Left renal pelvis (tissue), 4 donors: ENCODE results near the gene IFT74. TPM values are rescaled to one million over a fixed set of nuclear protein-coding genes. Genes with fewer than 3 reads are reported as not detected.

Experiments used
- DNase-seq, 4 donors: peaks; one replicate each; pipeline ENCODE4 v3.0.0-alpha.2; 2013; ENCODE audit warnings: low read depth in 4 of 4, low spot score in 3 of 4
- polyA plus RNA-seq, 4 donors: library from polyadenylated mRNA; unstranded; fragments of 120-200 nt; gene quantifications; one replicate each; pipeline ENCODE4 v1.2.1, GENCODE V29; 2013; ENCODE audit not compliant: insufficient read length in 4 of 4

The IFT74 gene
- 10 to 100 TPM; 24.0 to 50.1 (median 41.7) TPM for polyA plus RNA-seq

DNA sequence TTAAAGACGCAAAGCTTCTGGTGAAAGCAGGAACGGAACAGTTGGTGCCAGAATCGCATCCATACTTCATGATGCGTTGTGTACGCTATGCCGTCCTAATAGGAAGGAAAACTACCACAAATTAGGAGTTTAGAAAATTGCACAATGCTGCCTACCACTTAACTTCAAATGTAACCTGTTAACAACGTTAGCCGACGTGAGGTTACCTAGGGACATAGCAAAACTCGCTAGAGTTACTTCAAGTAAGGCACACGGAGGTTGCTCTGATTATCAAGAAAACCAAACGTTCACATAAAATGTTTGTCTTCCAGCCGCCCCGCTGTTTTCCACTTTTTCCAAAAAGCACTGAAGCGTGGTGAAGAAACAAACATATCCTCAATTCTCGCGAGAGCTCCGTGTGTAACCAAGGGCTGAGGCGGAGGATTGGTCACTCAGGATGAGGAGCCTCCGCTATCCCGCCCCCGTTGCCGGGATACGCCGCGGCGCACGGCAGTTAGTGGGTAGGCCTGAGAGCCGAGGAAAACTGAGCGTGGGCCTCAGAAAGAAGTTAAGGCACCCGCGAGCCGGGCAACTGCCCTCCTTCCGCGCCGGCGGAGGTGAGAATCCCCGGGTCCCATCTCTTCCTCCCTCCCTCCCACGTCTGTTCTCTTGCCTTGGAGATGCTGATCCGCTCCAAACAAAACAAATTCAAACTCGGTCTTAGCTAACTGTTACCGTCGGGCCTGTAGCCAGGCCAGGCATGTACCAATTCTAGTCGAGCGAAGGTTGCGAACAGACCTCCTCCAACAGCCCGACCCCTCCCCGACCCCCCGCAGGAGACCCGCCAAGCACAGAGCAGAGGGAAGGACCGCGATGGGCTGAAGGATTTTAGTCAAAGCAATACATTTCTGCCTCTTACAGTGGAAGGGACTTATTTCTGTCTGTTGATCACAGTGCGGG, at the start of gene IFT74:
Gene IFT74 (plus strand): TSS at position 492 of the 939 bp plus-strand sequence. CDS start 5,556 bp downstream, outside the sequence.
- DNase-seq: peak; percentile 93 to 99 (median 98)

- no peak for DNase-seq
Measured at GRCh38 chr9:26913138-26913668, 43.0 kb upstream of the IFT74 start.

DNA sequence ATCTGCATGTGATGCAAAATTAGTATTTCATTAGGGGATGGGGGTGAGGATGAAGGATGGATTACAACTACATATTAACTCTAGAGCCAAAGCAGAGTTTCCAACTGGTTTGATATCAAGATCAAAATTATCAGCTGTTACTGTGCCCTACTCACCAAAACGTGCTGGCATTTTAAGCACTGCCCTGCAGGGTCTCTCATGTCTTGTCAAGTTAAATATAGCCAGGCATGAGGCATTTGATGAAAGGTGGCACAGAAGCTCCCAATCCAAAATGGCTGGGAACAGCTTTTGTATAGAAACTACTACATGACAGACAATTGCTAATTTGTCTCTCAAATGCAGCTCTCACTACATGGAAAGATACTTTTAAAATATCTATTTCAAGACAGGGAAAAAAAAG, 36.5 kb upstream of the IFT74 start:
- no peak for DNase-seq

DNA sequence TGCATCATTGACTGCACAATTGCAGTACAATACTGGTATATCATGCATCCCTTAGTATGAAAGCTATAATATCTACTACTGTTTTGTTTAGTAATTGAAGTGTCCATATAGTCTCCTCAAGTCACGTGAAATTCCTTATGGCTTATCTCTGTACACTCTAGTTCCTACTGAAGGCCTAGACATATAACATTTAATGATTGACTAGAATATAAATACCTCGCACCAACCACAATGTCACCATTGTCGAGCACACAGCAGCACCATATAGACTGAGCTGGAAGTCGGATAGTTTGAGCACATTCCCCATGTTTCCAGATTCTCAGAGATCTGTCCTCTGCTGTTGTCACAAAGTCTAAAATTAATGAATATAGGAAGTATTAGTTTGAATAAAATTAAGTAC, 30.6 kb upstream of the IFT74 start:
- DNase-seq: no peak

DNA sequence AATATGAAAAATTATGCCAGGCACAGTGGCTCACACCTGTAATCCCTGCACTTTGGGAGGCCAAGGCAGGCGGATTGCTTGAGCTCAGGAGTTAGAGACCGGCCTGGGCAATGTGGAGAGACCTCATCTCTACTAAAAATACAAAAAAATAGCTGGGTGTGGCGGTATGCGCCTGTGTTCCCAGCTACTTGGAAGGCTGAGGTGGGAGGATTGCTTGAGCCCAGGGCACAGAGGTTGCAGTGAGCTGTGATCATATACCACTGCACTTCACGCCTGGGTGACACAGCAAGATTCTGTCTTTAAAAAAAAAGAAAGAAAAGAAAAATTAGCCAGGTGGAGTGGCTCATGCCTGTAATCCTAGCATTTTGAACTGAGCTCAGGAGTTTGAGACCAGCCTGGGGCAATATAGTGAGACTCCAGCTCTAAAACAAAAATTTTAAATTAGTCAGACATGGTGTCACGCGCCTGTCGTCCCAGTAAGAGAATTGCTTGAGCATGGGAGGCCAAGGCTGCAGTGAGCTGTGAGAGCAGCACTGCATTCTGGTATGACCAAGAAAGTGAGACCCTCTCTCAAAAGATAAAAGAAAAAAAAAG, 27.2 kb upstream of the IFT74 start:
- no peak for DNase-seq

DNA sequence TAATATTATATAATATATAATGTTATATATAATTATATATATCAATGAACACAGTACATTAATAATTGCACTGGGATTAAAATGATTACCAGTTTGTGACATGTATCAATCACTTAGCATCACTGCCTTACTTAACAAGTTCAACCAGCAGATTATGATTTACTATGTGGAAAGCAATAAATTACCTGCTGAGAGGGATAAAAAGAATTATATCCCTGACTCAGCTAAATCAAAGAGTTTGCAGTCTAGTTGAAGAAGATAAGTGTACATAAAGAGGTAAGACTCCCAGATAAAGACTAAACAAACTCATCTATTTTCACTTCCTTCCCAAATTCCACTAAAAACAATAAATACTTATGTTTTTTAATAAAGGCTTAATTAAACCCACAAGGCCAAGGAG, 20.4 kb upstream of the IFT74 start:
- DNase-seq: no peak

DNA sequence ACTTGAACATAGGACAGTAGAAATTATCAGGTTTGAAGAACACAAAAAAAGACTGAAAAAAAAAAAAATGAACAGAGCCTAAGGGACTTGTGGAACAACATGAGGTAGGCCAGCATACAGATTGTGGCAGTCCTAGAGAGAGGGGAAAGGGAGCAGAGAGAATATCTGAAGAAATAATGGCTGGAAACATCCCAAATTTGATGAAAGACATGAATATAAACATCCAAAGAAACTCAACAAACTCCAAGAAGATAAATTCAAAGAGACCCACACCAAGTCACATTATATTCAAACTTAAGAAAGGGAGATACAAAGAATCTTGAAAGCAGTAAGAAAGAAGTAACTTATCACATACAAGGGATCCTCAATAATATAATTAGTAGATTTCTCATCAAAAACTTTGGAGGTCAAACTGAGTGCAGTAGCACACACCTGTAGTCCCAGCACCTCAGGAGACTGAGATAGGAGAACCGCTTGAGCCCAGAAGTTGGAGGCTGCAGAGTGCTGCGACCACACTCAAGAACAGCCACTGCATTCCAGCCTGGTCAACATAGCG, 18.3 kb upstream of the IFT74 start:
- no peak for DNase-seq

DNA sequence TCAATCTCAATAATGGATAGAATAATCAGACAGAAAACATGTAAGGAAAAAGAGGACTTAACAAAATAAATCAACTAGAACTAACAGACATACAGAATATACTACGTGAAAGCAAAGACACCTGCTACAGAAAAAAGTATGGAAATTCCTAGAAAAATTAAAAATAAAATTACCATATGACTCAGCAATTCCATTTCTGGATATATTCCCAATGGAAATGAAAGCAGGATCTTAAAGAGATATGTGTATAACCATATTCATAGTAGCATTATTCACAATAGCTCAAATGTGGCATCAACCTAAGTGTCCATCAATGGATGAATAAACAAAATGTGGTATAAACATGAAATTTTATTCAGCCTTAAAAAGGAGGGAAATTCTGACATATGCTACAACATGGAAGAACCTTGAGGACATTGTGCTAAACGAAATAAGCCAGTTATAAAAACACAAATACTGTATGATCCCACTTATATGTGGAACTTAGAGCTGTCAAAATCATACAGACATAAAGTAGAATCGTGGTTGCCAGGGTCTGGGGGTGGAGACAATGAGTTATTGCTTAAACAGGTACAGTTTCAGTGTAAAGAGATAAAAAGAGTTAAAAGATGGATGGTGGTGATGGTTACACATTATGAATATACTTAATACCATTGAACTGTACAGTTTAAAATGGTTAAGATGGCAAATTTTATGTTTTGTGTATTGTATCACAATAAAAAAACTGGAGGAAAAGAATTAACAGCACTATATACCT, 16.1 kb upstream of the IFT74 start:
- no peak for DNase-seq

- DNase-seq: no peak
Measured at GRCh38 chr9:26940779-26941178, 15.4 kb upstream of the IFT74 start.

DNA sequence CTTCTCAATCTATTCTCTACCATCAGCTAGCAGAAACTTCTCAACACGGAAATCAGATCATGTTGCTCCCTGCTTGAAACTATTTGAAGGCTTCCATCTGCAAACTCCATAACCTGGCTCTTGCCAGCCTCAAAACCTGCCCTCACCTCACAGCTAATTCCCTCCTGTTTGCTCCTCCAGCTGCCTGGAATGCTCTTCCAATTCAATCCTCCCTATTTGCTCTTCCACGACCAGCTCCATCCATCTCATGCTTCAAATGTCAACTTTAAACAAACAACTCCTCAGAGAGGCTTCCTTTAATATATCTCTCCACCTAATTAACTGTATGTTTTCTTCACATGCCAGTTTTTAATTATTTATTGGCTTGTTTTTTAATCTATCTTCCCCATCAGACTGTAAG, 10.6 kb upstream of the IFT74 start:
- DNase-seq: no peak

GRCh38 chr9:26946753-26947727, 9.2 kb upstream of the IFT74 start, which contains the start of gene PLAA:
Gene PLAA, minus strand, starts transcription at chr9:26947242. Its CDS starts 197 bp downstream, at chr9:26947045.
- peak; percentile 83 to 88 (median 85) for DNase-seq

DNA sequence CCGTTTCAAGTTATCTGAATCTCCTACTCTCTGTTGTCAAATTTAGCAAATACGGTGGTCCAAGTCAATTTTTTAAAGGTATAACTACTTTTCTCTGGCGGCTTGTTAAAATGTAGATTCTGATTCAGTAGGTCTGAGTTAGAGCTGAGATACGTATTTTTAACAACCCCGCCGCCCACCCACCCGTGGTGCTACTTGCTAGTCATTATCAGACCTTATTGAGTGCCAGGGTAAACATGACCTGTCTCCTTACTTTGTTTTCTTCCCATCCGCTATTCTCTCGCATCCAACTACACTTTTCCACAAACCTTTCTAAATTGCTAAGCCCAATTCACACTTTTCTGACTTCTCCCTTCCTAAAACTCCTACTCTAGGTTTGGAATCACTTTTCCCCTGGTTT, 8.5 kb upstream of the IFT74 start:
- DNase-seq: no peak

- no peak for DNase-seq
Measured at GRCh38 chr9:26949637-26950069, 6.6 kb upstream of the IFT74 start.

DNA sequence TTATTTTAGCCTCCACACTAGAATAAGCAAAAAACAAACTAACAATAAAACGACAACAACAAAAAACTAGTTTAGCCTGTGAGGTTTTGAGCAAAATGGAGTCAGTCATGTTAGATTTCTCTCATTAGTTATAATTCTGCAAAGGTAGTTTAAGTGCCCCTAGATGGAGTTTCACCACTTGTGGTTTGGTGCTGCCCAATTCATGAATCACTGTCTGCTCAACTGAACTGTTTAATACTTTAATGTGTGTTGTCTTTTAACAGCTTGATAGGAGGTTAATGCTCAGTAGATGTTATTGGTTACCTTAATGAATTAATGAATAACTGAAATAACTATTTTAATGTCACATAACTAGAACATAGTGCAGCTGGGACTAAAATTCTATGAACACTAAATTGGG, 5.7 kb upstream of the IFT74 start:
- no peak for DNase-seq

DNA sequence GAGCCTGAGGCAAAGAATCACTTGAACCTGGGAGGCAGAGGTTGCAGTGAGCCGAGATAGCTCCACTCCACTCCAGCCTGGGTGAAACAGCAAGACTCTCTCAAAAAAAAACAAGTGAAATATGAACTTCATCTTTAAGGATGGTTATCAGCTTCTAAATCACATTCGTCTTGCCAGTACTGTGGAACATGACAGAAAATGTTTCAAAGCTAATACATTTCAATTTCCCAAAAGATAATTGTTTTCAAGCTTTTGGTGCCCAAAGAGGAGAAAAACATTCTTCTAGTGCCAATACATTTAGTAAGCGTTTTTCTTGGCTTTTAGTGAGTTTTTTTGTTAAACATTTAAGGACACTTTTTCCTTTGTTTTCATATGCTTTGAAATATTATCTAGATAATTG, 4.4 kb upstream of the IFT74 start:
- DNase-seq: no peak

DNA sequence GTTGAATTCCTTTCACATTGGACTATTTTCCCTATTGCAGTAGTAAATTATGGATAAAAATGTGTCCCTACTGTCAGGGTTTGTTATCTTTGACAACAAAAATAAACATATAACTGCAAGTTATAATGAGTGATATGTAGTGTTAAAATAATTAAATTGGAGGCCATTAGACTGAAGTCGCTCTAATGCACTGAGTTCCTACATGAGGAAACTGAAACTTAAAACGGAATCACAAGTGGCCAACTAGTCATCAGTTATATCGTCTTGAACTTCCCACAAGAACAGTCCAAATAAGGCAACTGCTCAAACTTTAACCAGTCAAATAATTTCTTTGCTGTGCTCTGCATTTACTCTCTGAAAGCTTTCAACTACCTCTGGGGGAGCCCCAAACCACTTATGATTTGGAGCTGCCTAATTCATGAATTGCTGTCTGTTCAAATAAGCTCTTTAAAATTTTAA, 2.1 kb upstream of the IFT74 start:
- no peak for DNase-seq

DNA sequence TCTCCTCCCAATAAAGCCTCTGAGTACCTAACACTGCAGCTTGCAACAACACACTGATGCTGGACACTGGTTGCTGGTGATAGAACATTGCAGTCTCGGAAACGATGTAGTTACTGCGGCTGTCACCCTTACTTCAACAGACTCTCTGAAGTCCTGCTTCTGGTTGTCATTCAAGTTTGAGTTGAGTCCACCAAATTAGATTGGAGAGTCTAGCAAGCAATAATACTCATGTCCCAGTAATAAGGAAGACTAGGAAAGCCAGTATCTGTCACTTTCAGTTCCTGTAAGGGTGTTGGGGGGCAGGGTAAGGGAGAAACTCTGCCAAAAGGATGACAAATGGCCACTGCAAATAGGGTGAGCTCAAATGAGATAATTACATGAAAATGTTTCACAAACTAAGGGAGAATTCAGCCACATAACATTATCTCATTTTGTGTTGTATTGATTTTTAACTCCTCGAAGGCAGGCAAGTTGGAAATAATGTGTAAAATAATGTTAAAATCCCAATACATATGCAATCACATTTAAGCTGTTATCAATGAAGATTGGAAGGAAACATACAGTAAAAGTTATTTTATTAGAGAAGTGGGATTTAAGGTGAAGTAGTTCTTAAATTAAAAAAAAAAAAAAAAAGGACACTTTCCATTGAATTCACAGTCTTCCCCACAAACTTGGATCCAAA, 849 bp upstream of the IFT74 start:
- no peak for DNase-seq

DNA sequence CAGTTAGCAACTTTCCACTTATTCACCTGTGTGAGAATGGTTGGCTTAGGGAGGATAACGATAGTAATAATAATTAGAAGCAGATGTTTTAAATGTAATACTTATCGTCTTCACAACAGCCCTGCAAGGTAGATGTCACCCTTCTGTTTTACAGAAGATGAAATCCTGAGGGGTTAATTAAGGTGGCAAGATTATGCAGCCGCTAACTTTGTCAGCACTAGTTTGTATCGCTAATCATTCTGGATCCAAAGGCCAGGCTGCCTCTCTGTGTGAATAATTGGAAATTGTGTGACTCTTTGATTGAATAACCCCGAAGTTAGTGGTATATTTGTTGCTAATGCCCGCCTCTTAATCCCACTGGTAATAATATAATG, 635 bp downstream of the IFT74 start:
- DNase-seq: no peak

DNA sequence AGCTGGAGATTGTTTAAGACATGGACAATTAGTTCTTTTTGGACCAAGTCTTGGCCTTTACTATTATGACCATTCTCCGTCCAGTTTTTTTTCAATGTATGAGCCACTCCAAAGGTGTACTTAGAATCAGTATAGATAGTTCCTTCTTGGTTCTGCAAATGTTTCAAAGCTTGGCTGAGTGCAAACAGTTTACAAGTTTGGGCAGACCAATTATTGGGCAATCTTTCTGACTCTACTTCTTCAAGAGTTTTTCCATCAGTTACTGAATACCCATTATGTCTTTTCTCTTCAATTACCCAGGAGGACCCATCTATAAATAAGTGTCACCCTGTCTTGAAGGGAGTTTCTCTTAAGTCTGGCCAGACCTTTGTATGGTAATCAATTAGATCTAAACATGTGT, 15.5 kb downstream of the IFT74 start:
- no peak for DNase-seq
